HL-60 (cell line): ENCODE data around the gene SHLD2.
"Not testable (repeated sequence)": the region's sequence is repeated elsewhere in the genome, so short reads cannot be mapped to it uniquely, and the experiment has no call there.

Experiments used
- CTCF ChIP-seq: IDR thresholded peaks from one replicate; pipeline ENCODE4 v1.5.1; 2011; ENCODE audit warnings: low read length, control low read depth, inconsistent platforms; ENCODE audit not compliant: insufficient read depth
- POLR2AphosphoS5 ChIP-seq: IDR thresholded peaks from 2 replicates; pipeline ENCODE4 v1.6.1; 2012; ENCODE audit warnings: low read depth
- REST ChIP-seq: IDR thresholded peaks from 2 replicates; pipeline ENCODE4 v1.6.1; 2012; ENCODE audit warnings: low read depth; ENCODE audit not compliant: insufficient replicate concordance

- not testable (repeated sequence) for TF ChIP-seq CTCF, POLR2AphosphoS5, REST
Measured at GRCh38 chr10:87133936-87134335, 38.9 kb downstream of the SHLD2 start.
